ENCODE results near the gene STARD10.
"Not testable (repeated sequence)": the region's sequence is repeated elsewhere in the genome, so short reads cannot be mapped to it uniquely, and the experiment has no call there.

STARD10 gene

DNA sequence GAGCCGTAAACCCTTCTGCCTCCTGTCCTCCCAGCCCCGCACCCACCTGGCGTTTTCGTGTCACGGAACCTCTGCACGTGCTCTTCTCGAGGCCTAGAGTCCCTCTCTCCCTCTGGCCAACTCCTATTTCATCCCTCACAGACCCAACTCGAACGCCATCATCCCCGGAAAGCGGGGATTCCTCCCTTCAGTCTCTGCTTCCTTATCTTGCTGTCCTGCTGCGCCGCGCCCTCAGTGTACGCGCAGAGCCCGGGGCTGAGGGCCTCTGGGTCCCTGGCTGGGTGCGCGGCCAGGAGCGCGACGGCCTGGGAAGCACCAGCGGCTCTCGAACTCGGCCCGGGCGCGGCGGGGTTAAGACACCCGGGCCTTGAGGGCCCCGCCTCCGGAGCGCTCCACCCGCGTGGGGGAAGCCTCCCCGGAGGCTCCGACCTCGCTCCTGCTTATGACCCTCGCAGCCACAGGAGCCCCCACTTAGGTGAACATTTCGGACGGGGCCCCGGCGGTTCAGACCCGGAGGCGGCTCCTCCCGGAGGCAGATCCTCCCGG, 20.0 kb upstream of the STARD10 start:
- DNase-seq (ENCODE audit: low spot score) = peak; percentile 91
- Histone ChIP-seq H3K27ac (peak overlapping the region; percentile 89 to 90), H3K4me3 (peak overlapping the region; percentile 82)
- TF ChIP-seq, protein P1, sequence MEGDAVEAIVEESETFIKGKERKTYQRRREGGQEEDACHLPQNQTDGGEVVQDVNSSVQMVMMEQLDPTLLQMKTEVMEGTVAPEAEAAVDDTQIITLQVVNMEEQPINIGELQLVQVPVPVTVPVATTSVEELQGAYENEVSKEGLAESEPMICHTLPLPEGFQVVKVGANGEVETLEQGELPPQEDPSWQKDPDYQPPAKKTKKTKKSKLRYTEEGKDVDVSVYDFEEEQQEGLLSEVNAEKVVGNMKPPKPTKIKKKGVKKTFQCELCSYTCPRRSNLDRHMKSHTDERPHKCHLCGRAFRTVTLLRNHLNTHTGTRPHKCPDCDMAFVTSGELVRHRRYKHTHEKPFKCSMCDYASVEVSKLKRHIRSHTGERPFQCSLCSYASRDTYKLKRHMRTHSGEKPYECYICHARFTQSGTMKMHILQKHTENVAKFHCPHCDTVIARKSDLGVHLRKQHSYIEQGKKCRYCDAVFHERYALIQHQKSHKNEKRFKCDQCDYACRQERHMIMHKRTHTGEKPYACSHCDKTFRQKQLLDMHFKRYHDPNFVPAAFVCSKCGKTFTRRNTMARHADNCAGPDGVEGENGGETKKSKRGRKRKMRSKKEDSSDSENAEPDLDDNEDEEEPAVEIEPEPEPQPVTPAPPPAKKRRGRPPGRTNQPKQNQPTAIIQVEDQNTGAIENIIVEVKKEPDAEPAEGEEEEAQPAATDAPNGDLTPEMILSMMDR (IDR thresholded peaks at IDR 0.05) = no peak

DNA sequence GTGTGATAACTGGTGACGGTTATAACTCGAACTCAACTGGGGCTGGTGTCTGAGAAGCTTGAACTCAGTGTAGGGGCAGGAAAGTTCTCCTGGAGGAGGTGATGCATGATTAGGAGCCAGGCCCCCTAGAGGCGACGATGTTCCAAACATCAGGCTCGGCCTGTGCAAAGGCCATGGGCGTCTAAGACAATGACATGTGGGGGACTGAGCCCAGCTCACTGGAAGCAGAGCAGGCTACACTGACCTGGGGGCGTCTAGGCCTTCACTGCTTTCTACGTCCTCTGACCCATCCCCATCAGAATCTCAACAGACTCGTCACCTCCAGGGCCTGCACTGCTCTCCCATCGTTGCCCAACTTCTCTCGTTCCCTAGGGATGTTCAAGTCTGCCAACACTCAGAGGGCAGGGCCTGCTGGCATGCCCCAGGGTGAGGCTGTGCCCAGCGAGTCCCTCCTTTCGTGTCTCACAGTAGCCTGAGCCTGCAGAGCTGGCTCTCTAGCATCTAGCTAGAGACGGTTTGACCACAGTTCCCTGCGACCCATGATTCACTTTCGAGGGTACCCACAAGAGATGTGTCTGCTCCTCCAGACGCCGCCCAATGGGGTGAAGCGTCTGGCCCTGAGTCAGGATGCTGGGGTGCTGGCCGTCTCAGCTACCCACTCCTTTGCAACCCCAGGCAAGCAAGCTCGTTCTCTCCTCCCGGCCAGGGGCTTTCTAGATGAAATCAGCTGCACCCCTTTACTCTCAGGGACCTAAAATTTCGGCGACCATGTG, 19.3 kb upstream of the STARD10 start:
- TF ChIP-seq, protein P1 (IDR thresholded peaks at IDR 0.05) = no peak
- peak; percentile 94 for DNase-seq (ENCODE audit: low spot score)

DNA sequence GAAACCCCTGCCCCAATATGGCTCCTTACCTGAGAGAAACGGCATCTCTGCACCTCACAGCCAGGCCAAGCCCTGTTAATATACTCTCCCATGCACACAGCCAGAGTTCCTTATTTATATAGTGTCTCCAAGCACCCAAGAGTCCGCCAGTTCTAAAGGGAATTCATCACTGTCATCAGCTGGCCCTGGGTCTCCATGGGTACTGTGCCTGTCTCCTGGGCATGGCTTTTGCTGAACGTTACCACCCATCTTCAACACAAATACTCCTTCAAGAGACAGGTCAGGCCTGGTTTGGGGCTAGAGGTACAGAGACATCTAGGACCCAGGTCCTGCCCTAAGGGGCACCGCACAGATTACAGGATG, 18.7 kb upstream of the STARD10 start:
- Histone ChIP-seq H3K27ac (peak overlapping the region; percentile 89 to 90), H3K4me3 (peak overlapping the region; percentile 82)
- no peak for DNase-seq (ENCODE audit: low spot score)
- TF ChIP-seq, protein P1 (IDR thresholded peaks at IDR 0.05) = no peak

More for the DNA sequence above, 19.3 kb upstream of the STARD10 start:
- H3K4me3 ChIP-seq = peak overlapping the region; percentile 82
- H3K27ac ChIP-seq = peak overlapping the region; percentile 89 to 90

DNA sequence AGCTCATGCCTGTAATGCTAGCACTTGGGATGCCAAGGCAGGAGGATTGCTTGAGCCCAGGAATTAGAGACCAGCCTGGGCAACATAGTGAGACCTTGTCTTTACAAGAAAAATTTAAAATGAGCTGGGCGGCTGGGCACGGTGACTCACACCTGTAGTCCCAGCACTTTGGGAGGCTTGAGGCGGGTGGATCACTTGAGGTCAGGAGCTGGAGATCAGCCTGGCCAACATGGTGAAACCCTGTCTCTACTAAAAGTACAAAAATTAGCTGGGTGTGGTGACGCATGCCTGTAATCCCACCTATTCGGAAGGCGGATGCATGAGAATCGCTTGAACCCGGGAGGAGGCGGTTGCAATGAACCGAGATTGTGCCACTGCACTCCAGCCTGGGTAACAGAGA, 17.8 kb upstream of the STARD10 start:
- DNase-seq (ENCODE audit: low spot score); H3K4me3 ChIP-seq; H3K27ac ChIP-seq: not testable (repeated sequence)

DNA sequence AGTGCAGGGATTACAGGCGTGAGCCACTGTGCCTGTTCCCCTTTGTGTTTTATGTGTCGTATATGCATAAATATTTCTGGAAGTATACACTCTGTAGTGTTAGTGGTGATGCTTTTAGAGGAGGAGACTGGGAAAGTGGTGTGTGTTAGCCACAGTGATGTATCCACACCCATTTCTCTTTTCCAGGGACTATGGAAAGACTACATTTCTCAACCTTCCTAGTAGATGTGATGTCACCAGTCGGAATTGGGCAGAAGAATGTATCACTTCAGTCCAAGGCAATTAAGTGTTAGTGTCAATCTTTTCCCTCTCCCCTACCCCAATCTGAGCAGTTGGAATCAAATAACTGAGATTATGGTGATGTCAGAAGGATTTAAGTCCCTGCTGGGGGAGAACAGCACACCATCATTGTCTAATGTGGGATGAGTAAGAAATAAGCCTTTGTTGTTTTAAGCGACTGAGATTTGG, 14.5 kb upstream of the STARD10 start:
- no peak for DNase-seq (ENCODE audit: low spot score)
- H3K4me3 ChIP-seq = no peak overlapping the region
- H3K27ac ChIP-seq = peak overlapping the region in 1 of 2 donors; percentile 47
- TF ChIP-seq, protein P1 (IDR thresholded peaks at IDR 0.05) = no peak

DNA sequence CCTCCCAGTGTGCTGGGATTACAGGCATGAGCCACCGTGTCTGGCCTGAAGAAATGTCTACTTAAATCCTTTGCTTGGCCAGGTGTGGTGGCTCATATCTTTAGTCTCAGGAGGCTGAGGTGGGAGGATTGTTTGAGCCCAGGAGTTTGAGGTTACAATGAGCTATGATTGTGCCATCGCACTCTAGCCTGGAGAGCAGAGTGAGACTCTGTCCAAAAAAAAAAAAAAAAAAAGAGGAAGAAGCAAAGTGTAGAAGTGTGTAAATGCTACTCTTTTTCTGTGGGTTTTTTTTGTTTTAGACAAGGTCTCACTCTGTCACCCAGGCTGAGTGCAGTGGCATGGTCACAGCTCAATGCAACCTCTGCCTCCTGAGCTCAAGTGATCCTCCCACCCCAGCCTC, 13.9 kb upstream of the STARD10 start:
- Histone ChIP-seq H3K4me3 (no peak overlapping the region), H3K27ac (peak overlapping the region in 1 of 2 donors; percentile 68)
- TF ChIP-seq, protein P1 (IDR thresholded peaks at IDR 0.05) = no peak
- no peak for DNase-seq (ENCODE audit: low spot score)

DNA sequence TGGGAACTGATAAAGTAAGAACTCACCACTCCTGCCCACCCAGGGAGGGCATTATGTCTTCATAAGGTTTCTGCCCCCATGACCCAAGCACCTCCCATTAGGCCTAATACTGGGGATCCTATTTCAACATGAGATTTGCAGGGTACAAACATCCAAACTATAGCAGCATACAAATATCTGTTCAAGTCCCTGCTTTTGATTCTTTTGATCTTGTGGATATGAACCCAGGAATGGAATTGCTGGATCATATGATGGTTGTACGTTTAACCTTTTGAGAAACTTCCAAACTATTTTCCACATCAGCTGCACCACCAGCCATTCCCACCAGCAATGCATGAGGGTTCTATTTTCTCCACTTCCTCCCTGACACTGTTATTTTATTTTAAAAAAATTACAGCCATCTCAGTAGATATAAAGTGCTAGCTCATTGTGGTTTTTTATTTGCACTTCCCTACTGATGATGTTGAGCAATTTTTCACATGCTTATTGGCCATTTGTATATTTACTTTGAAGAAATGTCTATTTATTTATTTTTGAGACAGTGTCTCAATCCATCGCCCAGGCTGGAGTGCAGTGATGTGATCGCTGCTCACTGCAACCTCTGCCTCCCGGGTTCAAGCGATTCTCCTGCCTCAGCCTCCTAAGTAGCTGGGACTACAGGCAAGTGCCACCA, 13.3 kb upstream of the STARD10 start:
- no peak for DNase-seq (ENCODE audit: low spot score)
- Histone ChIP-seq H3K4me3 (no peak overlapping the region), H3K27ac (peak overlapping the region in 1 of 2 donors; percentile 68)
- TF ChIP-seq, protein P1 (IDR thresholded peaks at IDR 0.05) = no peak

DNA sequence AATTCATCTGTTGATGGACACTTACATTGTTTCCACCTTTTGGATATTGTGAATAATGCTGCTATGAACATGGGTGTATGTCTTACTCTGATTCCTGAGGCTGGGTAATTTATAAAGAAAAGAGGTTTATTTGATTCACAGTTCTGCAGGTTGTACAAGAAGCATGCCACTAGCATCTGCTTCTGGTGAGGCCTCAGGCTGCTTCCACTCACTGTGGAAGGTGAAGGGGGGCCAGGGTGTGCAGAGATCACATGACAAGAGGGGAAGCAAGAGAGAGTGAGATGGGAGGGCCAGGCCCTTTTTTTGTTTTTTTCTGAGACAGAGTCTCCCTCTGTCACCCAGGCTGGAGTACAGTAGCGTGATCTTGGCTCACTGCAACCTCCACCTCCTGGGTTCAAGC, 12.5 kb upstream of the STARD10 start:
- not testable (repeated sequence) for H3K4me3 ChIP-seq; DNase-seq (ENCODE audit: low spot score); H3K27ac ChIP-seq
